Posterior vena cava (tissue), 2 donors: Measurements from ENCODE around the gene ARID3A. TPM values are rescaled to one million over a fixed set of nuclear protein-coding genes. Genes with fewer than 3 reads are reported as not detected.

Experiments used
- DNase-seq: peaks from one replicate; pipeline ENCODE4 v3.0.0-alpha.2; 2020; ENCODE audit warnings: low spot score
- intact Hi-C, 2 donors: fragments of 100-400 bp; cut with DNase I; formaldehyde crosslinking; loops; one replicate each; pipeline versions ENCODE4 v1.14.1 to v1.14.2; 2022 to 2023
- total RNA-seq, 2 donors: library from RNA; stranded (reverse); fragmentation: NEBNext Ultra II Directional; extraction: Animal tissue kit (Norgen Biotek cat#: 25700); gene quantifications; one replicate each; pipeline ENCODE4 v1.2.1, GENCODE V29; 2021
- donor health status: DM: yes; HTN: yes; CAD: no.
- donor health status: DM: yes; HTN: yes; CAD: no.

Gene ARID3A
- total RNA-seq, 2 donors from 2014 or later = 6.3 to 10.0 TPM

- intact Hi-C loops = no loop called here
- DNase-seq = no peak
Observed at GRCh38 chr19:902446-903226, 23.2 kb upstream of the ARID3A start.

- no peak for DNase-seq
- intact Hi-C loops = no loop called here
Observed at GRCh38 chr19:903266-903797, 22.5 kb upstream of the ARID3A start.

- DNase-seq = no peak
Observed at GRCh38 chr19:904545-904944, 21.3 kb upstream of the ARID3A start.

GRCh38 chr19:906480-906879 lies 19.4 kb upstream of the ARID3A start:
- DNase-seq = no peak
- intact Hi-C loops = no loop called here

More at GRCh38 chr19:904545-904944, 21.3 kb upstream of the ARID3A start:
- intact Hi-C loops = no loop called here

- intact Hi-C loops = no loop called here
- no peak for DNase-seq
Observed at GRCh38 chr19:907183-907853, 18.5 kb upstream of the ARID3A start.

GRCh38 chr19:911197-912033 lies 14.4 kb upstream of the ARID3A start:
- intact Hi-C loops = no loop called here

GRCh38 chr19:912181-913079 lies 13.4 kb upstream of the ARID3A start:
- intact Hi-C loops = no loop called here
- no peak for DNase-seq

More at GRCh38 chr19:911197-912033, 14.4 kb upstream of the ARID3A start:
- DNase-seq = no peak

- intact Hi-C loops = no loop called here
- peak; percentile 95 for DNase-seq
Observed at GRCh38 chr19:913080-913748, 12.6 kb upstream of the ARID3A start, which contains the start of gene R3HDM4. R3HDM4 (minus strand) TSS chr19:913219; CDS start chr19:913157, 62 bp downstream.

- DNase-seq = no peak
- intact Hi-C loops = loop anchor here in 1 of 2 donors (5.0 kb wide), 1 partner anchor 149 kb away; no protein-coding TSS in a partner anchor
Observed at GRCh38 chr19:916645-917322, 9.1 kb upstream of the ARID3A start.

- intact Hi-C loops = loop anchor here (2.0 to 5.0 kb wide), 2 partner anchors 55 to 150 kb away; no protein-coding TSS in a partner anchor
- no peak for DNase-seq
Observed at GRCh38 chr19:917323-918151, 8.3 kb upstream of the ARID3A start, which contains the start of gene KISS1R. KISS1R (plus strand) TSS chr19:917333; CDS start chr19:917503, 170 bp downstream.

- intact Hi-C loops = loop anchor here (2.0 to 5.0 kb wide), 2 partner anchors 55 to 151 kb away; no protein-coding TSS in a partner anchor
- DNase-seq = no peak
Observed at GRCh38 chr19:918152-918437, 7.7 kb upstream of the ARID3A start.

- intact Hi-C loops = loop anchor here (1.0 to 5.0 kb wide), 3 partner anchors 56 to 151 kb away; partner anchors contain the start of gene CFD (in 1 of the 2)
- no peak for DNase-seq
Observed at GRCh38 chr19:918481-919198, 7.2 kb upstream of the ARID3A start.

GRCh38 chr19:919199-920050 lies 6.4 kb upstream of the ARID3A start:
- no peak for DNase-seq
- intact Hi-C loops = loop anchor here (1.0 to 5.0 kb wide), 5 partner anchors 57 to 152 kb away; partner anchors contain the start of gene CFD (in 1 of the 2)

GRCh38 chr19:920051-920864 lies 5.6 kb upstream of the ARID3A start:
- no peak for DNase-seq

More at GRCh38 chr19:920051-920864, 5.6 kb upstream of the ARID3A start:
- intact Hi-C loops = loop anchor here (2.0 to 5.0 kb wide), 2 partner anchors 63 to 148 kb away; no protein-coding TSS in a partner anchor
